Subcutaneous abdominal adipose tissue (tissue), 5 donors: Measurements from ENCODE around the gene DEPDC1B.

ENCODE experiments used
- H3K27ac ChIP-seq: one replicate; pipeline ENCODE4 v1.7.0; 2013; ENCODE audit warnings: low read depth, mild to moderate bottlenecking, inconsistent platforms, low read length, moderate library complexity
- H3K27me3 ChIP-seq, 5 donors: one replicate each; pipeline ENCODE4 v1.7.0; 2013; ENCODE audit warnings: low read length in 5 of 5, inconsistent platforms in 1 of 5; ENCODE audit not compliant: control insufficient read depth in 5 of 5, insufficient read depth in 4 of 5
- H3K36me3 ChIP-seq, 5 donors: one replicate each; pipeline ENCODE4 v1.7.0; 2013; ENCODE audit warnings: low read length in 5 of 5; ENCODE audit not compliant: control insufficient read depth in 5 of 5, insufficient read depth in 5 of 5
- H3K4me1 ChIP-seq, 5 donors: one replicate each; pipeline ENCODE4 v1.7.0; 2013; ENCODE audit warnings: low read length in 5 of 5, mild to moderate bottlenecking in 3 of 5, moderate library complexity in 1 of 5; ENCODE audit not compliant: control insufficient read depth in 5 of 5, insufficient read depth in 5 of 5
- H3K4me3 ChIP-seq, 5 donors: one replicate each; pipeline ENCODE4 v1.7.0; 2013; ENCODE audit warnings: low read length in 5 of 5, low read depth in 1 of 5
- H3K9ac ChIP-seq, 5 donors: one replicate each; pipeline ENCODE4 v1.7.0; 2013; ENCODE audit warnings: low read length in 5 of 5, mild to moderate bottlenecking in 4 of 5, moderate library complexity in 3 of 5
- H3K9me3 ChIP-seq, 5 donors: one replicate each; pipeline ENCODE4 v1.7.0; 2013; ENCODE audit warnings: low read length in 5 of 5; ENCODE audit not compliant: control insufficient read depth in 5 of 5
- donor health status: healthy.
- donor health status: healthy.
- donor health status: healthy.
- donor health status: healthy.
- donor health status: healthy.

Gene DEPDC1B

GRCh38 chr5:60677850-60678664, 21.9 kb downstream of the DEPDC1B start:
- no peak overlapping the region for H3K27ac ChIP-seq
- H3K9ac ChIP-seq: no peak overlapping the region

GRCh38 chr5:60675286-60675685, 24.7 kb downstream of the DEPDC1B start:
- Histone ChIP-seq H3K9me3 (no peaks in the 10 kb centered on the region), H3K36me3 (no peaks in the 10 kb centered on the region), H3K4me3 (no peak overlapping the region), H3K27ac (no peak overlapping the region), H3K9ac (no peak overlapping the region), H3K27me3 (no peaks in the 10 kb centered on the region), H3K4me1 (no peaks in the 10 kb centered on the region)

More at GRCh38 chr5:60677850-60678664, 21.9 kb downstream of the DEPDC1B start:
- Histone ChIP-seq H3K27me3 (no peaks in the 10 kb centered on the region), H3K36me3 (no peaks in the 10 kb centered on the region), H3K9me3 (no peaks in the 10 kb centered on the region), H3K4me3 (no peak overlapping the region), H3K4me1 (no peaks in the 10 kb centered on the region)

- H3K4me1 ChIP-seq: no peaks in the 10 kb centered on the region
- H3K27me3 ChIP-seq: no peaks in the 10 kb centered on the region
- H3K4me3 ChIP-seq: no peak overlapping the region
- no peak overlapping the region for H3K9ac ChIP-seq
- H3K9me3 ChIP-seq: no peaks in the 10 kb centered on the region
- H3K36me3 ChIP-seq: no peaks in the 10 kb centered on the region
- H3K27ac ChIP-seq: no peak overlapping the region
Observed at GRCh38 chr5:60674251-60675069, 25.5 kb downstream of the DEPDC1B start.

GRCh38 chr5:60673334-60673733, 26.6 kb downstream of the DEPDC1B start:
- H3K9ac ChIP-seq: no peak overlapping the region
- no peaks in the 10 kb centered on the region for H3K27me3 ChIP-seq
- H3K4me1 ChIP-seq: no peaks in the 10 kb centered on the region
- no peaks in the 10 kb centered on the region for H3K9me3 ChIP-seq
- no peaks in the 10 kb centered on the region for H3K36me3 ChIP-seq
- H3K4me3 ChIP-seq: no peak overlapping the region
- H3K27ac ChIP-seq: no peak overlapping the region

- Histone ChIP-seq H3K9ac (no peak overlapping the region), H3K9me3 (no peaks in the 10 kb centered on the region), H3K4me3 (no peak overlapping the region), H3K36me3 (no peaks in the 10 kb centered on the region), H3K27ac (no peak overlapping the region), H3K4me1 (no peaks in the 10 kb centered on the region), H3K27me3 (no peaks in the 10 kb centered on the region)
Observed at GRCh38 chr5:60672693-60673264, 27.2 kb downstream of the DEPDC1B start.

GRCh38 chr5:60671899-60672692, 27.9 kb downstream of the DEPDC1B start:
- no peak overlapping the region for H3K4me3 ChIP-seq
- no peaks in the 10 kb centered on the region for H3K27me3 ChIP-seq
- no peak overlapping the region for H3K9ac ChIP-seq
- H3K4me1 ChIP-seq: no peaks in the 10 kb centered on the region
- H3K36me3 ChIP-seq: no peaks in the 10 kb centered on the region
- no peak overlapping the region for H3K27ac ChIP-seq
- H3K9me3 ChIP-seq: no peaks in the 10 kb centered on the region

- Histone ChIP-seq H3K36me3 (no peaks in the 10 kb centered on the region), H3K27ac (no peak overlapping the region), H3K4me3 (no peak overlapping the region), H3K27me3 (no peaks in the 10 kb centered on the region), H3K4me1 (no peaks in the 10 kb centered on the region), H3K9me3 (no peaks in the 10 kb centered on the region), H3K9ac (no peak overlapping the region)
Observed at GRCh38 chr5:60670749-60671148, 29.2 kb downstream of the DEPDC1B start.

- no peaks in the 10 kb centered on the region for H3K9me3 ChIP-seq
- H3K4me3 ChIP-seq: no peak overlapping the region
- H3K36me3 ChIP-seq: no peaks in the 10 kb centered on the region
- no peaks in the 10 kb centered on the region for H3K27me3 ChIP-seq
- no peak overlapping the region for H3K9ac ChIP-seq
- H3K4me1 ChIP-seq: no peaks in the 10 kb centered on the region
- no peak overlapping the region for H3K27ac ChIP-seq
Observed at GRCh38 chr5:60668686-60669304, 31.2 kb downstream of the DEPDC1B start.

GRCh38 chr5:60651872-60652620, 47.9 kb downstream of the DEPDC1B start:
- no peaks in the 10 kb centered on the region for H3K27me3 ChIP-seq
- no peak overlapping the region for H3K9ac ChIP-seq
- no peak overlapping the region for H3K4me3 ChIP-seq
- peaks cover 0 to 4% (median 0%) of the 10 kb centered on the region in 5 donors for H3K4me1 ChIP-seq
- no peaks in the 10 kb centered on the region for H3K36me3 ChIP-seq
- H3K27ac ChIP-seq: no peak overlapping the region
- H3K9me3 ChIP-seq: no peaks in the 10 kb centered on the region
